GM12801 (cell line): ENCODE results near the gene PM20D1.

ENCODE experiments used
- TF ChIP-seq, protein P1 (sequence below): IDR thresholded peaks from one replicate; pipeline ENCODE4 v1.5.1; 2011; ENCODE audit warnings: control low read depth; ENCODE audit not compliant: insufficient read length; ENCODE audit errors: extremely low read depth

Gene PM20D1

GRCh38 chr1:205810448-205811157, 39.3 kb downstream of the PM20D1 start:
- TF ChIP-seq, protein P1, sequence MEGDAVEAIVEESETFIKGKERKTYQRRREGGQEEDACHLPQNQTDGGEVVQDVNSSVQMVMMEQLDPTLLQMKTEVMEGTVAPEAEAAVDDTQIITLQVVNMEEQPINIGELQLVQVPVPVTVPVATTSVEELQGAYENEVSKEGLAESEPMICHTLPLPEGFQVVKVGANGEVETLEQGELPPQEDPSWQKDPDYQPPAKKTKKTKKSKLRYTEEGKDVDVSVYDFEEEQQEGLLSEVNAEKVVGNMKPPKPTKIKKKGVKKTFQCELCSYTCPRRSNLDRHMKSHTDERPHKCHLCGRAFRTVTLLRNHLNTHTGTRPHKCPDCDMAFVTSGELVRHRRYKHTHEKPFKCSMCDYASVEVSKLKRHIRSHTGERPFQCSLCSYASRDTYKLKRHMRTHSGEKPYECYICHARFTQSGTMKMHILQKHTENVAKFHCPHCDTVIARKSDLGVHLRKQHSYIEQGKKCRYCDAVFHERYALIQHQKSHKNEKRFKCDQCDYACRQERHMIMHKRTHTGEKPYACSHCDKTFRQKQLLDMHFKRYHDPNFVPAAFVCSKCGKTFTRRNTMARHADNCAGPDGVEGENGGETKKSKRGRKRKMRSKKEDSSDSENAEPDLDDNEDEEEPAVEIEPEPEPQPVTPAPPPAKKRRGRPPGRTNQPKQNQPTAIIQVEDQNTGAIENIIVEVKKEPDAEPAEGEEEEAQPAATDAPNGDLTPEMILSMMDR: no peak

GRCh38 chr1:205809942-205810345, 40.0 kb downstream of the PM20D1 start:
- TF ChIP-seq, protein P1: no peak

DNA sequence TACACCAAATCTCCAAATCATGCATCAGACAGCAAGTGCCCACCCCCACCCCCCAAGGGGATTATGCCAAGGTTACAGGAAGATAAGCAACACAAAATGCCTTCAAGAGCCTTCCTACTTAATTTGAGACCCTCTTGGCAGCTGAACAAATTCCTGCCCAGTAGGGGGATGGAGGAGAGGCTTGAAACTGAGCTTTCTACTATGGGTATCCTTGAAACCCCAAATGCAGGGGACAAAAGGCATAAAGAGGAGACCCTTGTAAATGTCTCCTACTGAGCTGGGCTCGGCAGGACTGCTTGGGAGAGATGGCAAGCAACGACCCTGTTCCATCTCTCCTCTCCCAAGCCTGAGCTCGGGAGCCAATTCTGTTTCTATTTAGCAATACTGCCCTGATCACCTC, 40.5 kb downstream of the PM20D1 start:
- TF ChIP-seq, protein P1: no peak

GRCh38 chr1:205805082-205805711, 44.7 kb downstream of the PM20D1 start:
- TF ChIP-seq, protein P1: no peak

DNA sequence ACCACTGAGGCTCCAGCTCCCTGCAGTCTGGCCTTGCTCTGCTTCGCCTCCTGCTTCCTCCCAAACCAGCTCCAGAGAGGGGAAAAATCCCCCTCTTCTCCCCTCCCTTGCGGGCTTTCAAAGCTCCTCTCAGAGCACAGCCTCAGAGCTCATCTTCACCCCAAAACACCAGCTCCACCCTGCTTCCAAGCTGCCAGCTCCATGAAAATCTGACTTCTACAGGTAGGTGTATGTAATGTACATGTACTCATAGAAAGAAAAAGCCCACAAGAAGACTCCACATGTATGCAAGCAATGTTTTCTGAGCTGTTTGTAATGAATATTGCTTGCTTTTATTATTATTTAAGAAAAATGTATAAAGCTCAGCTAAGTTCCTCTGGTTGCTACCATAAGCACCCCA, 45.3 kb downstream of the PM20D1 start:
- TF ChIP-seq, protein P1: no peak

GRCh38 chr1:205803986-205804385, 45.9 kb downstream of the PM20D1 start:
- TF ChIP-seq, protein P1: no peak

- TF ChIP-seq, protein P1: no peak
Measured at GRCh38 chr1:205802060-205802459, 47.9 kb downstream of the PM20D1 start.
